ENCODE measurements around the gene EDDM3A. TPM values are rescaled to one million over a fixed set of nuclear protein-coding genes. Genes with fewer than 3 reads are reported as not detected.
A peak's percentile ranks its signal among the peaks of the same experiment; 100 is the strongest.
"Not testable (repeated sequence)": the region's sequence is repeated elsewhere in the genome, so short reads cannot be mapped to it uniquely, and the experiment has no call there.

The EDDM3A gene
- total RNA-seq, 1 donor from 2014 or later = not detected

GRCh38 chr14:20699931-20700330, 45.8 kb upstream of the EDDM3A start:
- no peak overlapping the region for H3K4me3 ChIP-seq
- no peaks in the 10 kb centered on the region for H3K27me3 ChIP-seq (ENCODE audit: low read depth)
- peaks cover 10% of the 10 kb centered on the region for H3K4me1 ChIP-seq
- intact Hi-C loops (cut with DNase I) = loop anchor here (5.0 kb wide), 1 partner anchor 152 kb away; no protein-coding TSS in a partner anchor
- H3K9me3 ChIP-seq = no peaks in the 10 kb centered on the region
- ATAC-seq (no peak), DNase-seq (no peak)
- TF ChIP-seq, protein P1, sequence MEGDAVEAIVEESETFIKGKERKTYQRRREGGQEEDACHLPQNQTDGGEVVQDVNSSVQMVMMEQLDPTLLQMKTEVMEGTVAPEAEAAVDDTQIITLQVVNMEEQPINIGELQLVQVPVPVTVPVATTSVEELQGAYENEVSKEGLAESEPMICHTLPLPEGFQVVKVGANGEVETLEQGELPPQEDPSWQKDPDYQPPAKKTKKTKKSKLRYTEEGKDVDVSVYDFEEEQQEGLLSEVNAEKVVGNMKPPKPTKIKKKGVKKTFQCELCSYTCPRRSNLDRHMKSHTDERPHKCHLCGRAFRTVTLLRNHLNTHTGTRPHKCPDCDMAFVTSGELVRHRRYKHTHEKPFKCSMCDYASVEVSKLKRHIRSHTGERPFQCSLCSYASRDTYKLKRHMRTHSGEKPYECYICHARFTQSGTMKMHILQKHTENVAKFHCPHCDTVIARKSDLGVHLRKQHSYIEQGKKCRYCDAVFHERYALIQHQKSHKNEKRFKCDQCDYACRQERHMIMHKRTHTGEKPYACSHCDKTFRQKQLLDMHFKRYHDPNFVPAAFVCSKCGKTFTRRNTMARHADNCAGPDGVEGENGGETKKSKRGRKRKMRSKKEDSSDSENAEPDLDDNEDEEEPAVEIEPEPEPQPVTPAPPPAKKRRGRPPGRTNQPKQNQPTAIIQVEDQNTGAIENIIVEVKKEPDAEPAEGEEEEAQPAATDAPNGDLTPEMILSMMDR (IDR thresholded peaks at IDR 0.05) = no peak
- peaks cover 14% of the 10 kb centered on the region for H3K36me3 ChIP-seq
- H3K27ac ChIP-seq = no peak overlapping the region

GRCh38 chr14:20700965-20701364, 44.7 kb upstream of the EDDM3A start:
- peaks cover 10% of the 10 kb centered on the region for H3K4me1 ChIP-seq
- H3K27ac ChIP-seq; H3K36me3 ChIP-seq; DNase-seq; ATAC-seq; H3K27me3 ChIP-seq (ENCODE audit: low read depth); intact Hi-C loops (cut with DNase I); H3K9me3 ChIP-seq; H3K4me3 ChIP-seq: not testable (repeated sequence)

- Histone ChIP-seq H3K4me3 (no peak overlapping the region), H3K9me3 (no peaks in the 10 kb centered on the region), H3K27me3 (ENCODE audit: low read depth) (no peaks in the 10 kb centered on the region), H3K4me1 (peaks cover 17% of the 10 kb centered on the region), H3K36me3 (no peaks in the 10 kb centered on the region), H3K27ac (peak overlapping the region; percentile 59)
- TF ChIP-seq, protein P1 (IDR thresholded peaks at IDR 0.05) = no peak
- intact Hi-C loops (cut with DNase I) = no loop called here
- ATAC-seq = no peak
- DNase-seq = no peak
Observed at GRCh38 chr14:20706657-20707355, 38.9 kb upstream of the EDDM3A start.

GRCh38 chr14:20707622-20708021, 38.1 kb upstream of the EDDM3A start:
- no peaks in the 10 kb centered on the region for H3K9me3 ChIP-seq
- ATAC-seq = peak; percentile 83 to 84
- peaks cover 21% of the 10 kb centered on the region for H3K4me1 ChIP-seq
- H3K4me3 ChIP-seq = no peak overlapping the region
- peak overlapping the region; percentile 59 for H3K27ac ChIP-seq
- intact Hi-C loops (cut with DNase I) = no loop called here
- TF ChIP-seq, protein P1 (IDR thresholded peaks at IDR 0.05) = no peak
- no peaks in the 10 kb centered on the region for H3K27me3 ChIP-seq (ENCODE audit: low read depth)
- no peak for DNase-seq
- H3K36me3 ChIP-seq = no peaks in the 10 kb centered on the region

GRCh38 chr14:20711261-20711660, 34.4 kb upstream of the EDDM3A start:
- TF ChIP-seq, protein P1 (IDR thresholded peaks at IDR 0.05) = no peak
- ATAC-seq (peak; percentile 73 to 77), DNase-seq (no peak)
- Histone ChIP-seq H3K4me3 (no peak overlapping the region), H3K36me3 (no peaks in the 10 kb centered on the region), H3K9me3 (no peaks in the 10 kb centered on the region), H3K4me1 (peaks cover 40% of the 10 kb centered on the region), H3K27me3 (ENCODE audit: low read depth) (no peaks in the 10 kb centered on the region), H3K27ac (peak overlapping the region; percentile 58)
- intact Hi-C loops (cut with DNase I) = no loop called here

DNA sequence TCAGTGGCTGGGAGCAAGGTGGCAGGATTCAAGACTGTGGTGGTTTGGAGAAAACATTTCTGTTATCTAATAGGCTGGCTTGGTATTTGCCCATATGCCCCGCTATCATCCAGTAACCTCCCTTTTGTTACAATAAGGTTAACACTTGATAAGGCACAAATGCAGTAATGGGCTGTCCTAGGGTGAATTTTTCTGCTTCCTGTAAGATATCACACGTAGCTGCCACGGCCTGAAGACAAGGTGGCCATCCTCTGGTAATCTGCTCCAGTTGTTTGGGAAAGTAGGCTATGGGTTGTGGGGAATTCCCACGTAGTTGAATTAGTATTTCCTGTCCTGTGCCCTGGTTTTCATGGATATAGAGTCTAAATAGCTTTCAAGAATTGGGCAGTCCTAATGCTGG, 34.0 kb upstream of the EDDM3A start:
- H3K9me3 ChIP-seq = no peaks in the 10 kb centered on the region
- TF ChIP-seq, protein P1 (IDR thresholded peaks at IDR 0.05) = no peak
- no peaks in the 10 kb centered on the region for H3K27me3 ChIP-seq (ENCODE audit: low read depth)
- peaks cover 39% of the 10 kb centered on the region for H3K4me1 ChIP-seq
- DNase-seq = no peak
- no peaks in the 10 kb centered on the region for H3K36me3 ChIP-seq
- ATAC-seq = no peak
- no peak overlapping the region for H3K4me3 ChIP-seq
- intact Hi-C loops (cut with DNase I) = no loop called here
- H3K27ac ChIP-seq = peak overlapping the region; percentile 58
